ENCODE measurements around the gene RUNDC3A. TPM values are rescaled to one million over a fixed set of nuclear protein-coding genes. Genes with fewer than 3 reads are reported as not detected.

The RUNDC3A gene
- total RNA-seq, 4 donors from 2014 or later: 0.51 TPM; not detected in 3

- TF ChIP-seq, protein P1, sequence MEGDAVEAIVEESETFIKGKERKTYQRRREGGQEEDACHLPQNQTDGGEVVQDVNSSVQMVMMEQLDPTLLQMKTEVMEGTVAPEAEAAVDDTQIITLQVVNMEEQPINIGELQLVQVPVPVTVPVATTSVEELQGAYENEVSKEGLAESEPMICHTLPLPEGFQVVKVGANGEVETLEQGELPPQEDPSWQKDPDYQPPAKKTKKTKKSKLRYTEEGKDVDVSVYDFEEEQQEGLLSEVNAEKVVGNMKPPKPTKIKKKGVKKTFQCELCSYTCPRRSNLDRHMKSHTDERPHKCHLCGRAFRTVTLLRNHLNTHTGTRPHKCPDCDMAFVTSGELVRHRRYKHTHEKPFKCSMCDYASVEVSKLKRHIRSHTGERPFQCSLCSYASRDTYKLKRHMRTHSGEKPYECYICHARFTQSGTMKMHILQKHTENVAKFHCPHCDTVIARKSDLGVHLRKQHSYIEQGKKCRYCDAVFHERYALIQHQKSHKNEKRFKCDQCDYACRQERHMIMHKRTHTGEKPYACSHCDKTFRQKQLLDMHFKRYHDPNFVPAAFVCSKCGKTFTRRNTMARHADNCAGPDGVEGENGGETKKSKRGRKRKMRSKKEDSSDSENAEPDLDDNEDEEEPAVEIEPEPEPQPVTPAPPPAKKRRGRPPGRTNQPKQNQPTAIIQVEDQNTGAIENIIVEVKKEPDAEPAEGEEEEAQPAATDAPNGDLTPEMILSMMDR (IDR thresholded peaks at IDR 0.05; ENCODE audit: low read depth): no peak
Observed at GRCh38 chr17:44354582-44355561, 46.5 kb downstream of the RUNDC3A start.

DNA sequence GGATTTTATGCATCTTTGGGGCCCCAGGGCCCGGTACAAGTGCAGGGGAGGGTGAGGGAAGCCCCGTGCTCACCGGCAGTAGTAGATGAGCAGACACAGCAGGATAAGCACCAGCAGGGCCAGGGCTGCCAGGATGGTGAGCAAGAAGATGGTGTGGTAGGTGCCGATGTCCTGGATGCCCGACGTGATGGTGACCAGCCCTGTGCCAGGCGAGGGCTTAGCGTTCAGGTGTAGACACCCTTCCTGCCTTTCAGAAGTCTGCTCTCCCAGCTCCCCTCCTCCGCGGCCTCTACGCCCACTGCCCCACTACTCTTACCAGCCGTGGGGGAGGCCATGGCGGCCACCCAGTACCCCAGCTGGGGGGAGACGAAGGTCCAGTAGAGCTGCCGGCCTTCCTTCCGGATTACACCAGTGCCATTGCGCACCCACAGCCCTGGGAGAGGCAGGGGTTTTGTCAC, 47.3 kb downstream of the RUNDC3A start:
- TF ChIP-seq, protein P1 (IDR thresholded peaks at IDR 0.05; ENCODE audit: low read depth): no peak

- TF ChIP-seq, protein P1 (IDR thresholded peaks at IDR 0.05; ENCODE audit: low read depth): no peak
Observed at GRCh38 chr17:44356241-44356640, 47.8 kb downstream of the RUNDC3A start.

DNA sequence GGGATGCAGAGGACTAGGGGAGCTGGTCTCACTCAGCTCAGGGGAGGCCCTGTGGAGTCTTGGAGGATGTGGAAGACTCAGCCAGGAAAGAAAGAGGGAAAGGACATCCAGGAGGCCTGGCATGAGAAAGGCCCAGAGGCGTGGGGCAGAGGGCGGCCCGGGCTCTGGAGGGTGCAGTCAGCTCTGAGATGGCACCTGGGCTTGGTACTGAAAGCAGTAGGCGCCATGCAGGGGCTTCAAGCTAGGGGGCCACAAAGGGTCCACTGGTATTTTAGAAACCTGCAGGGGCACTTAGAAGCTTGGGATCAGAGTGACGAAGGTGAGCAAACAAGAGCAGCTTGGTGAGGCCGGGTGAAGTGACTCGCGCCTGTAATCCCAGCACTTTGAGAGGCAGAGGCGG, 49.7 kb downstream of the RUNDC3A start:
- TF ChIP-seq, protein P1 (IDR thresholded peaks at IDR 0.05; ENCODE audit: low read depth): no peak

DNA sequence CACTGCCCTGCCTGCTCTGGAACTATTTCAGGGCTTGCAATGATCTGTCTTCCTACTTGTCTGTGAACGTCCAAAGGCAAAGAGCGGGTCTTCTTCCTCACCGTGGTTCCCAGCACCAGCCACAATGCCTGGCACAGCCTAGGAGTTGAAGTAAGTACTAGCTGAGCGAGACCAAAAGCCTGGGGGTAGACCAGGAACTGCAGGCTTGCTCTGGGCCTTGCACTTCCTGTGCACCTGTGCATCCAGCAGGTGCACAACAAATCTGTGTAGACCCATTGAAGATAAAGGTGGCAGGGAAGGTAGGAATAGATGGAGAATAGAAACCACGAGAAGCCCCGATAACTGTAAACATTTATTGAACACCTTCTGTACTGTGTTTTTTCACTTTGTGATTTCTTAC, 50.6 kb downstream of the RUNDC3A start:
- TF ChIP-seq, protein P1 (IDR thresholded peaks at IDR 0.05; ENCODE audit: low read depth): no peak

DNA sequence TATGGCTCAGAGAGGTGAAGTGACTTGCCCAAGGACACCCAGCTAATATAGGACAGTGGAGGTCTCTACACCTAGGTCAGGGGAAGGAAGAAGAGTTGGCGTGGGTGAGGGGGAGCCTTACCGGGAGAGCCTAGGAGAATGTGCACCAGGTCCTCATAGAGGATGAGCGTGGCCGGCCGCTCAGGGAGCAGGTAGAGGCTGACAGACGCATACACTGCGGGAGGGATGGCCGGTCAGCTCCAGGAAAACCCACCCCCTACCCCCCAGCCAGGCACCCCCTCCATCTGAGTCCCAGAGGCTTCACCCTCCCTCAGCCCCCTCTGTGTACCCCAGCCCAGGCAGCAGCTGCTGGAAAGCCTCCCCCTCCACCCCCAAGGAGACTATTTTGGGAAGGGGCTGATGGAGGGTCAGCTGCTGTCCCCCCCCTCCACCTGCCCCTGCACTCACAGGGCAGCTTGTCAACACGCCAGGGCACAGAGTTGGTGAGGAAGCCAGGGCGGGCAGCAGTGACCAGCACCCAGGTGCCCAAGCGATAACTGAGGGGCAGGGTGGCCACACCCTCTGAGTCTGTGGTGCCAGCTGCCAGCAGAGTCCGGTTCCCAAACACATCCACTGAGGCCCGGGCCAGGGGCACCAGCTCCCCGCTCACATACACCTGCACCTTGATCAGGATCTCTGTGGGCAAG, 51.2 kb downstream of the RUNDC3A start:
- TF ChIP-seq, protein P1 (IDR thresholded peaks at IDR 0.05; ENCODE audit: low read depth): no peak

DNA sequence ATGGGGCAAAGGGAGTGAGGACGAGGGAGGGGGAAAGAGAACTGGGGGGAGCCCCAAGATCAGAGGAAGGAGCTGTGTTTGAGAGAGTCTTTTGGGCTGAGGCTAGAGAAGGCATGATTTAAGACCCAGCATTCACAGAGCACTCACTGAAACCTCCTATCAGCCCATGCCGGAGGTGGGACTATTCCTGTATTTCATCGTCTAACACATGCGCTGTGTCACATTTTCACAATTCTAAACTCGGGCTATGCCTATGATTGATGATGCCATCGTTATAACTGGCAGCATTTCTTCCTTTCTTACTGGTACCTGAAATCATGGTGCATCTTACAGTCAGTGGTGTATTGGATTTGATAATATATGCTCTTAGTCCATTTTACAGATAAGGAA, 51.7 kb downstream of the RUNDC3A start:
- TF ChIP-seq, protein P1 (IDR thresholded peaks at IDR 0.05; ENCODE audit: low read depth): no peak
